Stomach (tissue), 9 donors: ENCODE results near the gene RBFOX2. TPM values are rescaled to one million over a fixed set of nuclear protein-coding genes. Genes with fewer than 3 reads are reported as not detected.
A peak's percentile ranks its signal among the peaks of the same experiment; 100 is the strongest.

Experiments
- DNase-seq, 2 donors: peaks; one replicate each; pipeline versions ENCODE4 v3.0.0 to v3.0.0-alpha.2; 2013 to 2019
- H3K27ac ChIP-seq, 5 donors: fragments of 200-600 bp in 4 of 5; sonication (generic) in 4 of 5; one replicate each; pipeline ENCODE4 v1.5.1; 2013 to 2019; ENCODE audit warnings: mild to moderate bottlenecking in 1 of 5, moderate library complexity in 1 of 5
- H3K27me3 ChIP-seq, 3 donors: fragments of 200-600 bp; sonication (generic); one replicate each; pipeline ENCODE4 v1.5.1; 2017 to 2019; ENCODE audit warnings: mixed run types in 1 of 3
- H3K36me3 ChIP-seq, 4 donors: fragments of 200-600 bp; sonication (generic); 1 replicate in 3 of 4; 2 replicates in 1 of 4; pipeline ENCODE4 v1.5.1; 2016 to 2019
- H3K4me1 ChIP-seq, 4 donors: fragments of 200-600 bp; sonication (generic); one replicate each; pipeline ENCODE4 v1.5.1; 2016 to 2019
- H3K4me3 ChIP-seq, 4 donors: fragments of 200-600 bp; sonication (generic) in 3 of 4; one replicate each; pipeline ENCODE4 v1.5.1; 2016 to 2019; ENCODE audit warnings: mild to moderate bottlenecking in 1 of 4
- H3K9me3 ChIP-seq, 4 donors: fragments of 200-600 bp; sonication (generic); one replicate each; pipeline ENCODE4 v1.5.1; 2016 to 2019
- EP300 ChIP-seq: sonication (generic); formaldehyde crosslinking; IDR thresholded peaks from one replicate; pipeline ENCODE4 v1.6.1; 2017; ENCODE audit warnings: antibody characterized with exemption
- POLR2A ChIP-seq, 4 donors: fragments of 450-650 bp; IDR thresholded peaks; one replicate each; pipeline ENCODE4 v1.6.1; 2016; ENCODE audit warnings: antibody characterized with exemption in 4 of 4, control low read depth in 2 of 4, mild to moderate bottlenecking in 1 of 4, moderate library complexity in 1 of 4
- POLR2AphosphoS5 ChIP-seq, 3 donors: sonication (generic); formaldehyde crosslinking; IDR thresholded peaks; one replicate each; pipeline ENCODE4 v1.6.1; 2016; ENCODE audit warnings: antibody characterized with exemption in 3 of 3
- WGBS, 5 donors: extraction: QIAGEN DNeasy Blood & Tissue Kit in 3 of 5; methylation state at CpG; one replicate each; pipeline versions ENCODE4 v1.1.5 to v1.1.7; 2013 to 2018; 5-methylcytosine and 5-hydroxymethylcytosine counted together
- intact Hi-C: fragments of 100-400 bp; cut with DNase I; formaldehyde crosslinking; loops from one replicate; pipeline ENCODE4 v1.15.1; 2023; ENCODE audit warnings: low total_unique reads
- polyA plus RNA-seq, 3 donors: library from polyadenylated mRNA; stranded (reverse); fragments of 200-250 nt; gene quantifications; one replicate each; pipeline ENCODE4 v1.2.3, GENCODE V29; 2013
- total RNA-seq, 5 donors: library from RNA; depleted of rRNA; stranded (reverse); fragments of >200 nt; gene quantifications; one replicate each; pipeline versions ENCODE4 v1.1.0 to v1.2.3, GENCODE V29; 2014 to 2016
- TF ChIP-seq, protein P1 (sequence below), 7 experiments: fragments of 450-650 bp in 4 of 7; fragments of 200-600 bp in 3 of 7; sonication (generic) in 3 of 7; IDR thresholded peaks; one replicate each; pipeline ENCODE4 v1.5.1; 2016 to 2019; ENCODE audit warnings: antibody characterized with exemption in 7 of 7, control low read depth in 2 of 7, mild to moderate bottlenecking in 1 of 7
- donor health status: healthy with polysubstance abuse.
- donor health status: Bipolar disorder and iron deficiency.
- donor health status: healthy.

RBFOX2 gene
- total and polyA plus RNA-seq, 8 donors = 14.9 to 176 (median 46.7) TPM

DNA sequence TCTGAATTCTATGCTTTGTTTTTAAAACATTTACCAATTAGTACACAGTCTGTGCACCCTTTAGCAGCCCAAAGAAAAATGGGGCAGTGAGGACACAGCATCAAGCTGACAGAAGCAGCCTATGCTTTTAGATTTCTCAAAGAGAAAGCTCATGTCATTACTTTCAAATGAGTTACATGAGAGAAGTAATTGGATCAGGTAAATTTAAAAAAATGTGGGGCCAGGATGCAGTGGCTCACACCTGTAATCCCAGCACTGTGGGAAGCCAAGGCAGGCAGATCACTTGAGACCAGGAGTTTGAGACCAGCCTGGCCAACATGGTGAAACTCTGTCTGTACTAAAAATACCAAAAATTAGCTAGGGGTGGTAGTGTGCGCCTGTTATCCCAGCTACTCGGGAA lies 253.3 kb downstream of the RBFOX2 start:
- Histone ChIP-seq H3K4me3 (no peak overlapping the region), H3K9me3 (no peaks in the 10 kb centered on the region), H3K36me3 (peaks cover 0 to under 1% (median 0%) of the 10 kb centered on the region in 4 donors), H3K27ac (no peak overlapping the region), H3K4me1 (peaks cover 0 to 36% (median 12%) of the 10 kb centered on the region in 4 donors), H3K27me3 (no peaks in the 10 kb centered on the region)
- intact Hi-C loops = no loop called here
- WGBS, 5 donors = 91 to 100% (median 96%) methylated on average over 2 of the region's 2 CpGs
- no peak for DNase-seq
- TF ChIP-seq POLR2A (IDR thresholded peaks at IDR 0.05) = no peak
- TF ChIP-seq, protein P1, sequence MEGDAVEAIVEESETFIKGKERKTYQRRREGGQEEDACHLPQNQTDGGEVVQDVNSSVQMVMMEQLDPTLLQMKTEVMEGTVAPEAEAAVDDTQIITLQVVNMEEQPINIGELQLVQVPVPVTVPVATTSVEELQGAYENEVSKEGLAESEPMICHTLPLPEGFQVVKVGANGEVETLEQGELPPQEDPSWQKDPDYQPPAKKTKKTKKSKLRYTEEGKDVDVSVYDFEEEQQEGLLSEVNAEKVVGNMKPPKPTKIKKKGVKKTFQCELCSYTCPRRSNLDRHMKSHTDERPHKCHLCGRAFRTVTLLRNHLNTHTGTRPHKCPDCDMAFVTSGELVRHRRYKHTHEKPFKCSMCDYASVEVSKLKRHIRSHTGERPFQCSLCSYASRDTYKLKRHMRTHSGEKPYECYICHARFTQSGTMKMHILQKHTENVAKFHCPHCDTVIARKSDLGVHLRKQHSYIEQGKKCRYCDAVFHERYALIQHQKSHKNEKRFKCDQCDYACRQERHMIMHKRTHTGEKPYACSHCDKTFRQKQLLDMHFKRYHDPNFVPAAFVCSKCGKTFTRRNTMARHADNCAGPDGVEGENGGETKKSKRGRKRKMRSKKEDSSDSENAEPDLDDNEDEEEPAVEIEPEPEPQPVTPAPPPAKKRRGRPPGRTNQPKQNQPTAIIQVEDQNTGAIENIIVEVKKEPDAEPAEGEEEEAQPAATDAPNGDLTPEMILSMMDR (IDR thresholded peaks at IDR 0.05) = no peak
- no peak for TF ChIP-seq EP300
- no peak for TF ChIP-seq POLR2AphosphoS5 (IDR thresholded peaks at IDR 0.05)

DNA sequence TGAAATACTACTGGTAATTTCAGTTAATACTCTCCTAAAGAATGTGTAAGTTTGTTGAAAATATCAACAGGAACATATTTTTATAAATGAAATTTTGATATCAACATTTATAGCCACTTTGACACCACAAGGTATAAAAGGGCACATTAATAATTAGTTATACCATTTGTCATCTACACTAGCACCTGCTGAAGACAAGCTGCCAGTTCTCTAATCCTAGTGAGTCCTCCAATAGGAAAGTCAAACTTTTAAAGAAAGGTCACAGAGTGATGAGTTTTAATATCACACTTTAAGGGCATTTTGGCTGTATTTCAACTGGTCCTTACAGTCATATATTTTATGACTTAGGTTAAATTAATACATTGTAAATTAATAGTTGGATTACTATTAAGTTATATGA lies 258.6 kb downstream of the RBFOX2 start:
- Histone ChIP-seq H3K36me3 (no peaks in the 10 kb centered on the region), H3K4me1 (peaks cover 0 to 5% (median under 1%) of the 10 kb centered on the region in 4 donors), H3K27me3 (no peaks in the 10 kb centered on the region), H3K27ac (no peak overlapping the region), H3K4me3 (no peak overlapping the region), H3K9me3 (no peaks in the 10 kb centered on the region)
- no peak for TF ChIP-seq EP300
- TF ChIP-seq, protein P1 (IDR thresholded peaks at IDR 0.05) = no peak
- no peak for TF ChIP-seq POLR2AphosphoS5 (IDR thresholded peaks at IDR 0.05)
- no peak for TF ChIP-seq POLR2A (IDR thresholded peaks at IDR 0.05)
- no peak for DNase-seq
- intact Hi-C loops = no loop called here

DNA sequence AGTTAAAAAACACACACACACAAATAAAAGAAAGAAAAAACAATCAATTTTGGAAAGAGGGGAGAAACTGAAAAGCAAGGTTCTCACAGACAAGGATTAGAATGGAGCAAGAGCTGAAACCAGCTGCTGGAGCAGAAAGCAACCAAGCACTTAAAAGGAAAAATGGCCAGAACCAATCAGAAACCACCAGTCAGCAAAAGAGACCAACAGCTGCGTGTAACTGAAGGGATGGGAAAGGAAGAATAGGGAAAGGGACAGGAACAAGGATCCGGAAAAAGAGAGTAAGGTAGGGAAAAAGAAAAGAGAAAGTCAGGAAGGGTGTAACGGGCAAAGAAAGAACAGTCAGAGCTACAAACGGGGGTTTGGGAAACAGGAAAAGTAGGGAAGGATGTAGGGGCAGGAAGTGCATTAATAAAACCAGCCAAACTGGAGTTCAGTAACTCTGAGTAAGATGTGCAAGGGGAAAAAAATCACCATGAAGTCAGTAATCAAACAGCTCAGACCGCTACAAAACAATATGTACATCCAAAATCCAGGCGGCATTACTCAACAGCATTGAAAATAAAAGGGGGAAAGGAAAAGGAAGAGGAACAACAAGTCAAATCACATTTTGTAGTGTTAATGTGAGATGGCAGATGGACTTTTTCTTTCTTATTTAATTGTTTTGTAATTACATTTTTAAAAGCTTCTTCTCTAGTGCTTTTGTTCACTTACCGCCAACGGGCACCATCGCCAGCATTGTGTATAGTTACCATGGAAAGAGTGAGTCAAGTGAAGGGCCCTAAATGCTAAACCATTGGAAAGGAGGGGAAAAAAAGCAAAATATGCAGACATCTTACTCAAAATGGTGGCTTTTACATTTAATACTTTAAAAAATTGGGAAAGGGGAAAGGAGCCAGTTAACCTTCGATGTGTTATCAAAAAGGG lies 261.7 kb downstream of the RBFOX2 start:
- 75 to 80% (median 79%) methylated on average over 10 of the region's 10 CpGs for WGBS, 5 donors
- Histone ChIP-seq H3K27me3 (no peaks in the 10 kb centered on the region), H3K27ac (peak overlapping the region in 3 of 5 donors; percentile 2 to 63 (median 53)), H3K9me3 (no peaks in the 10 kb centered on the region), H3K36me3 (peaks cover 0 to 3% (median 0%) of the 10 kb centered on the region in 4 donors), H3K4me1 (peaks cover 0 to 5% (median 0%) of the 10 kb centered on the region in 4 donors), H3K4me3 (no peak overlapping the region)
- TF ChIP-seq, protein P1 (IDR thresholded peaks at IDR 0.05) = no peak
- no peak for TF ChIP-seq POLR2A (IDR thresholded peaks at IDR 0.05)
- no peak for TF ChIP-seq POLR2AphosphoS5 (IDR thresholded peaks at IDR 0.05)
- no peak for TF ChIP-seq EP300
- intact Hi-C loops = no loop called here
- DNase-seq = peak in 1 of 2 donors; percentile 25

DNA sequence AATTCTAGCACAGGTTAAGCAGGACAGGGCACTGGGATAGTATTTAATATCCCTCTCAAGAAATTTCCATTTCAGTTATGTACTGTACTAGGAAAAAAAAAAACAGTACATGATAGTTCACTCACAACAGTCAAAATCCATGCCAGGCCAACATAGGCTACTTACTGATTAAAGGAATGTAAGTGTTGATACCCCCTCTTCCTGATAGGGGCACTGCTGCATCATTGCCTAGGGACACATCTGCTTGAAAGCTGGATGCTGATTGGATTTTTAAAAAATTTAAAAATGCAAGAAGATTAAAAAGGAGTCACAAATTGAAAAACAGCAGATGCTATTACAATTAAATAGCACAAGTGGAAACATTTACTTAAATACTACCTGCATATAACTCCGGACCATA lies 267.6 kb downstream of the RBFOX2 start:
- H3K27ac ChIP-seq = no peak overlapping the region
- 86 to 100% (median 97%) methylated on average over 1 of the region's 1 CpG for WGBS, 5 donors
- no peaks in the 10 kb centered on the region for H3K9me3 ChIP-seq
- H3K36me3 ChIP-seq = peaks cover 0 to 31% (median 28%) of the 10 kb centered on the region in 4 donors
- intact Hi-C loops = no loop called here
- no peaks in the 10 kb centered on the region for H3K27me3 ChIP-seq
- H3K4me1 ChIP-seq = peaks cover 0 to 30% (median 4%) of the 10 kb centered on the region in 4 donors
- TF ChIP-seq POLR2A (IDR thresholded peaks at IDR 0.05) (no peak), EP300 (no peak), POLR2AphosphoS5 (IDR thresholded peaks at IDR 0.05) (no peak)
- TF ChIP-seq, protein P1 (IDR thresholded peaks at IDR 0.05) = no peak
- no peak overlapping the region for H3K4me3 ChIP-seq
- DNase-seq = peak in 1 of 2 donors; percentile 45
